ENCODE measurements around the gene TCFL5.

- TF ChIP-seq CTCF (IDR thresholded peaks at IDR 0.05; ENCODE audit: low read length) (no peak), EZH2phosphoT487 (IDR thresholded peaks at IDR 0.05; ENCODE audit: low read length) (no peak), EZH2 (optimal IDR thresholded peaks at IDR 0.05; ENCODE audit: low read depth, low read length) (no peak)
Observed at GRCh38 chr20:62897666-62898065, 36.0 kb upstream of the TCFL5 start.
